HCT116 (cell line): ENCODE results near the gene GPR107. TPM values are rescaled to one million over a fixed set of nuclear protein-coding genes. Genes with fewer than 3 reads are reported as not detected.

Source experiments
- ATAC-seq: fragments of 200-7000 bp; cut with Tn5 transposase; 2 replicates; pipeline ENCODE4 v1.9.1; 2020; ENCODE audit warnings: mild to moderate bottlenecking, moderate library complexity
- BruUV-seq: library from RNA; stranded (reverse); fragments of 400-500 nt; replicated peaks from 2 replicates; lab custom pipeline; 2021; lab: Mats Ljungman, UMichigan
- CTCF ChIA-PET: fragments of 300-600 bp; sonication (Branson Sonifier 250); formaldehyde crosslinking; loops from one replicate; lab custom pipeline; 2021; ENCODE audit warnings: antibody characterized with exemption; lab: Charles Lee
- POLR2A ChIA-PET: fragments of 300-600, 350-600 bp; sonication (Branson Sonifier 250); formaldehyde crosslinking; loops from one replicate; lab custom pipeline; 2021; ENCODE audit warnings: antibody characterized with exemption; lab: Charles Lee
- RAD21 ChIA-PET, 2 experiments: fragments of 300-600 bp; sonication (Branson Sonifier 250); formaldehyde crosslinking; loops; one replicate each; lab custom pipeline; 2023; ENCODE audit warnings: low total read pairs in 2 of 2; ENCODE audit not compliant: uncharacterized antibody in 2 of 2, unreplicated experiment in 2 of 2, low non-redundant PET in 1 of 2; lab: Charles Lee
- DNase-seq: peaks from one replicate; pipeline ENCODE4 v3.0.0-alpha.2; 2010; ENCODE audit warnings: low read depth, low spot score
- H2AFZ ChIP-seq: fragments of 200-600 bp; shearing (Covaris generic), sonication (generic); 2 replicates; pipeline ENCODE4 v1.6.1; 2017; ENCODE audit warnings: low read depth, mixed run types, mixed read lengths, antibody characterized with exemption, low read length; ENCODE audit not compliant: poor library complexity, severe bottlenecking
- H3K27ac ChIP-seq: 2 replicates; pipeline ENCODE4 v1.5.1; 2012; ENCODE audit warnings: low read depth, low read length
- H3K27me3 ChIP-seq: fragments of 200-600 bp; sonication (generic); 2 replicates; pipeline ENCODE4 v1.6.1; 2016; ENCODE audit warnings: mixed run types, low read length, mixed read lengths; ENCODE audit not compliant: insufficient read depth
- H3K36me3 ChIP-seq, 2 experiments: fragments of 200-500 bp in 1 of 2; fragments of 200-600 bp in 1 of 2; sonication (Bioruptor generic) in 1 of 2; sonication (generic) in 1 of 2; 2 replicates each; pipeline versions ENCODE4 v1.5.1 to v1.6.1; 2014 to 2016; ENCODE audit warnings: low read length in 2 of 2, inconsistent platforms in 1 of 2, mixed read lengths in 1 of 2, mixed run types in 1 of 2; ENCODE audit not compliant: insufficient read depth in 2 of 2, control insufficient read depth in 1 of 2
- H3K4me1 ChIP-seq, 2 experiments: fragments of 200-600 bp in 1 of 2; sonication (generic) in 1 of 2; 2 replicates each; pipeline versions ENCODE4 v1.5.1 to v1.6.1; 2012 to 2017; ENCODE audit warnings: low read length in 2 of 2, inconsistent platforms in 1 of 2, mild to moderate bottlenecking in 1 of 2, mixed read lengths in 1 of 2, mixed run types in 1 of 2, moderate library complexity in 1 of 2; ENCODE audit not compliant: insufficient read depth in 2 of 2, control insufficient read depth in 1 of 2
- H3K4me2 ChIP-seq: fragments of 200-600 bp; sonication (generic); 2 replicates; pipeline ENCODE4 v1.6.1; 2017; ENCODE audit warnings: mixed run types, low read length, mixed read lengths
- H3K4me3 ChIP-seq, 2 experiments: fragments of 200-600 bp in 1 of 2; sonication (generic) in 1 of 2; replicated peaks in 1 of 2; 2 replicates each; pipeline ENCODE4 v1.5.1; 2011 to 2016; ENCODE audit warnings: low read length in 2 of 2, control low read depth in 1 of 2, low read depth in 1 of 2, mild to moderate bottlenecking in 1 of 2, mixed read lengths in 1 of 2, mixed run types in 1 of 2
- H3K79me2 ChIP-seq: fragments of 200-600 bp; sonication (generic); 2 replicates; pipeline ENCODE4 v1.6.1; 2017; ENCODE audit warnings: mild to moderate bottlenecking, mixed run types, low read length, moderate library complexity, mixed read lengths; ENCODE audit not compliant: insufficient read depth
- H3K9ac ChIP-seq: fragments of 200-600 bp; sonication (generic); 2 replicates; pipeline ENCODE4 v1.6.1; 2016; ENCODE audit warnings: low read length, mixed read lengths
- H3K9me2 ChIP-seq: fragments of 200-600 bp; sonication (generic), shearing (Covaris generic); 2 replicates; pipeline ENCODE4 v1.6.1; 2017; ENCODE audit warnings: mixed run types, mild to moderate bottlenecking, moderate library complexity; ENCODE audit not compliant: insufficient read depth
- H3K9me3 ChIP-seq, 2 experiments: fragments of 200-500 bp in 1 of 2; fragments of 200-600 bp in 1 of 2; sonication (Bioruptor generic) in 1 of 2; sonication (generic) in 1 of 2; 2 replicates each; pipeline ENCODE4 v1.6.1; 2014 to 2017; ENCODE audit warnings: low read length in 2 of 2, mixed read lengths in 2 of 2, inconsistent platforms in 1 of 2, low read depth in 1 of 2, mild to moderate bottlenecking in 1 of 2, mixed run types in 1 of 2, moderate library complexity in 1 of 2; ENCODE audit not compliant: control insufficient read depth in 1 of 2, insufficient read depth in 1 of 2
- H4K20me1 ChIP-seq: fragments of 200-600 bp; sonication (generic), shearing (Covaris generic); 2 replicates; pipeline ENCODE4 v1.6.1; 2017; ENCODE audit warnings: mixed run types, mild to moderate bottlenecking, moderate library complexity; ENCODE audit not compliant: insufficient read depth
- ATF3 ChIP-seq: IDR thresholded peaks from 2 replicates; pipeline ENCODE4 v1.6.1; 2012
- CBX3 ChIP-seq: IDR thresholded peaks from 2 replicates; pipeline ENCODE4 v1.6.1; 2012; ENCODE audit warnings: low read depth
- EGR1 ChIP-seq: IDR thresholded peaks from 2 replicates; pipeline ENCODE4 v1.6.1; 2012; ENCODE audit warnings: low read depth
- EZH2 ChIP-seq: fragments of 200-600 bp; sonication (generic); IDR thresholded peaks from 2 replicates; pipeline ENCODE4 v1.6.1; 2017; ENCODE audit warnings: antibody characterized with exemption, mixed run types
- EZH2phosphoT487 ChIP-seq: fragments of 200-600 bp; IDR thresholded peaks from 2 replicates; pipeline ENCODE4 v1.6.1; 2018; ENCODE audit warnings: antibody characterized with exemption, borderline replicate concordance
- JUND ChIP-seq: IDR thresholded peaks from 2 replicates; pipeline ENCODE4 v1.6.1; 2012
- POLR2A ChIP-seq: IDR thresholded peaks from 2 replicates; pipeline ENCODE4 v1.7.0; 2011; ENCODE audit warnings: borderline replicate concordance; ENCODE audit not compliant: insufficient read depth, insufficient read length; ENCODE audit errors: extremely low read depth
- TCF7L2 ChIP-seq: IDR thresholded peaks from 2 replicates; pipeline ENCODE4 v1.7.0; 2011; ENCODE audit warnings: borderline replicate concordance, inconsistent platforms; ENCODE audit not compliant: insufficient read depth, insufficient read length; ENCODE audit errors: extremely low read depth
- intact Hi-C: fragments of 100-400 bp; cut with micrococcal nuclease; formaldehyde crosslinking; loops from 2 replicates; pipeline ENCODE4 v1.10.0; 2022
- total RNA-seq: library from RNA; stranded (reverse); gene quantifications from one replicate; pipeline ENCODE4 v1.2.1, GENCODE V29; 2021; ENCODE audit not compliant: unreplicated experiment

Gene GPR107
- total RNA-seq, 1 experiment from 2014 or later = 32.5 TPM

- no peak for TF ChIP-seq EGR1
Observed at GRCh38 chr9:130039528-130040147, 14.1 kb upstream of the GPR107 start (continued).

GRCh38 chr9:130040984-130041647 lies 12.6 kb upstream of the GPR107 start:
- Histone ChIP-seq H4K20me1 (no peaks in the 10 kb centered on the region), H3K79me2 (peaks cover 26% of the 10 kb centered on the region), H3K4me1 (peaks cover 0 to 21% of the 10 kb centered on the region in 2 experiments; a peak in 3 of 4 replicates), H3K4me2 (peak overlapping the region; percentile 83), H2AFZ (no peak overlapping the region), H3K36me3 (no peaks in the 10 kb centered on the region), H3K9me2 (no peaks in the 10 kb centered on the region), H3K9ac (no peak overlapping the region), H3K27me3 (no peaks in the 10 kb centered on the region), H3K9me3 (no peaks in the 10 kb centered on the region), H3K4me3 (peak overlapping the region in 1 of 2 experiments; percentile 86; a peak in 2 of 4 replicates), H3K27ac (no peak overlapping the region)
- ATAC-seq (no peak), DNase-seq (no peak)
- ChIA-PET CTCF (interaction anchor here (1.5 kb wide), 1 partner anchor 16 kb away, joined by 3 read pairs; no protein-coding TSS in a partner anchor), POLR2A (interaction anchor here (2.7 kb wide), 1 partner anchor 12 kb away, joined by 7 read pairs; the partner anchor contains the start of gene GPR107), RAD21 (interaction anchor here in 1 of 2 experiments (0.6 kb wide), 1 partner anchor 24 kb away, joined by 9 read pairs; no protein-coding TSS in a partner anchor)
- intact Hi-C loops = loop anchor here (2.0 kb wide), 1 partner anchor 156 kb away; no protein-coding TSS in a partner anchor
- no TSS peak for BruUV-seq
- TF ChIP-seq TCF7L2 (no peak), EZH2 (no peak), ATF3 (no peak), EZH2phosphoT487 (no peak), CBX3 (no peak), POLR2A (no peak), JUND (no peak)
